ENCODE data around the gene USP50.
"Not testable (repeated sequence)": the region's sequence is repeated elsewhere in the genome, so short reads cannot be mapped to it uniquely, and the experiment has no call there.

USP50 gene

GRCh38 chr15:50546566-50546965 lies at the start of gene USP50:
Gene USP50 (minus strand): TSS chr15:50546666. CDS start chr15:50546525, 141 bp downstream.
- no peak within 1 kb of the TSS for H3K4me3 ChIP-seq (ENCODE audit: low read depth, low read length)
- TF ChIP-seq, protein P1, sequence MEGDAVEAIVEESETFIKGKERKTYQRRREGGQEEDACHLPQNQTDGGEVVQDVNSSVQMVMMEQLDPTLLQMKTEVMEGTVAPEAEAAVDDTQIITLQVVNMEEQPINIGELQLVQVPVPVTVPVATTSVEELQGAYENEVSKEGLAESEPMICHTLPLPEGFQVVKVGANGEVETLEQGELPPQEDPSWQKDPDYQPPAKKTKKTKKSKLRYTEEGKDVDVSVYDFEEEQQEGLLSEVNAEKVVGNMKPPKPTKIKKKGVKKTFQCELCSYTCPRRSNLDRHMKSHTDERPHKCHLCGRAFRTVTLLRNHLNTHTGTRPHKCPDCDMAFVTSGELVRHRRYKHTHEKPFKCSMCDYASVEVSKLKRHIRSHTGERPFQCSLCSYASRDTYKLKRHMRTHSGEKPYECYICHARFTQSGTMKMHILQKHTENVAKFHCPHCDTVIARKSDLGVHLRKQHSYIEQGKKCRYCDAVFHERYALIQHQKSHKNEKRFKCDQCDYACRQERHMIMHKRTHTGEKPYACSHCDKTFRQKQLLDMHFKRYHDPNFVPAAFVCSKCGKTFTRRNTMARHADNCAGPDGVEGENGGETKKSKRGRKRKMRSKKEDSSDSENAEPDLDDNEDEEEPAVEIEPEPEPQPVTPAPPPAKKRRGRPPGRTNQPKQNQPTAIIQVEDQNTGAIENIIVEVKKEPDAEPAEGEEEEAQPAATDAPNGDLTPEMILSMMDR (IDR thresholded peaks at IDR 0.05; ENCODE audit: low read depth, low read length), result no peak

DNA sequence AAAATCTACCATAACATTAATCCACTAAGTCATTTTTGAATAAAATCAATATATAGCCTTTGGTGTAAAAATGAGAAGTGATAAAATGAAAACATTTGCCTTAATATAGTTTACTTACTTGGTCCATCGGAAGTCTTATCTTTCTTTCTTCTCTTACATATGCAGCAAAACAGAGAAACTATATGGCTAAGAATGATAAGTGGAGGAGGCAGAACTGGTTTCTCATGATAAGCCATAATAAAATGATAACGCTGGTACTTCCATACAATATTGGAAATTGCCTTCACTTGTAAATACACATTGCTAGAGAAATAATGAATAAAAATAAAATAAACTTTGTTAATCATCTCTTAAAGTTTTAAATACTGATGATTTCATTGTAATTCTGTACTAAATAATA lies 47.8 kb upstream of the USP50 start:
- no peak overlapping the region for H3K4me3 ChIP-seq (ENCODE audit: low read depth, low read length)
- TF ChIP-seq, protein P1 (IDR thresholded peaks at IDR 0.05; ENCODE audit: low read depth, low read length), result no peak

- H3K4me3 ChIP-seq (ENCODE audit: low read depth, low read length), result no peak overlapping the region
- TF ChIP-seq, protein P1 (IDR thresholded peaks at IDR 0.05; ENCODE audit: low read depth, low read length), result no peak
These were observed 47.3 kb upstream of the USP50 start for GRCh38 chr15:50593761-50594160.

GRCh38 chr15:50590288-50590687 lies 43.8 kb upstream of the USP50 start:
- TF ChIP-seq, protein P1 (IDR thresholded peaks at IDR 0.05; ENCODE audit: low read depth, low read length), result no peak

DNA sequence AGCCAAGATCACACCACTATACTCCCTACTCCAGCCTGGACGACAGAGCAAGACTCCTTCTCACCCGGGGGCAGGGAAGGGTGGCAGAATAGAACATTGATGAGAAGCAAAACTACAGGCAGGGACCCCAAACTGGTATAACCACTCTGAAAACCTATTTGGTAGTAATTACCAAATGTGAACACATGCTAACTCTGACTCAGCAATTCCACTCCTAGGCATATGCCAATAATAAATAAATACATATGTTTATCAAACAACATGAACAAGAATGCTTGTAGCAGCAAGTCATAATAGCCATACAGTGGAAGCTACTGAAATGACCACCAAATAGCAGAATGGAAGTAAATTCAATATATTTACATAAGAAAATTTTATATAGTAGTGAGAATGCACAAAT lies 31.0 kb upstream of the USP50 start:
- TF ChIP-seq, protein P1 (IDR thresholded peaks at IDR 0.05; ENCODE audit: low read depth, low read length), result no peak
- H3K4me3 ChIP-seq (ENCODE audit: low read depth, low read length), result no peak overlapping the region

More at GRCh38 chr15:50590288-50590687, 43.8 kb upstream of the USP50 start:
- H3K4me3 ChIP-seq (ENCODE audit: low read depth, low read length), result no peak overlapping the region

DNA sequence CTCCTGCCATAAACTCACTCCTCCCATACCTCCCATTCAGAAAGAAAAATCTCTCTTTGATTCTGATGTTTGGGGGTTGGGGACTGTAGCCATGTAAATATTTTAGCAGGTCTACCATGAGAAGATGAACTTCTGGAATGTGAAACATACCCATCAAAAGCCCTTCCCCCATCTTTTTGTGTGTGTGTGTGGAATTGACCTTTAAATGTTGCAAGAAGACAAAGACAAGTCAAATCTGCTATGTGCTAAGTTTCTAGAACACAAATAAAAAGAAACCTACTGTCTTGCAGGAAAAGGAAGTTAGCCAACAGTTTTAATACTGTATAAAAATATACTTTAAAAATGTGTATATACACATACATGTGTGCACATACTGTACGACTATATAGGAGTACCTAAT lies 29.7 kb upstream of the USP50 start:
- TF ChIP-seq, protein P1 (IDR thresholded peaks at IDR 0.05; ENCODE audit: low read depth, low read length), result no peak
- no peak overlapping the region for H3K4me3 ChIP-seq (ENCODE audit: low read depth, low read length)

DNA sequence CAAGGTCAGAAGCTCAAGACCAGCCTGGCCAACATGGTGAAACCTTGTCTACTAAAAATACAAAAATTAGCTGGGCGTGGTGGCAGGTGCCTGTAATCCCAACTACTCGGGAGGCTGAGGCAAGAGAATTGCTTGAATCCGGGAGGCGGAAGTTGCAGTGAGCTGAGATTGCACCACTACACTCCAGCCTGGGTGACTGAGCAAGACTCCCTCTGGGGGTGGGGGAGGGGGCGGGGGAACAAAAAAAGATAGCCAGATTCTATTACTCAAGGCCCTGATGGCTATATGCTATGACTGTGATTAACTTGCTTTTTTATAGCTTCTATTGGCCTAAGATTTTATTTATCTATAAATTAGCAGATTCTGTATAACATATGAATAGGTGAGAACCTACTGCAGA lies 27.4 kb upstream of the USP50 start:
- H3K4me3 ChIP-seq (ENCODE audit: low read depth, low read length), result not testable (repeated sequence)

- no peak overlapping the region for H3K4me3 ChIP-seq (ENCODE audit: low read depth, low read length)
- TF ChIP-seq, protein P1 (IDR thresholded peaks at IDR 0.05; ENCODE audit: low read depth, low read length), result no peak
These were observed 17.3 kb upstream of the USP50 start for GRCh38 chr15:50563756-50564155.

Data from WI38 (cell line).